Stimulated activated CD8-positive, alpha-beta memory T cell treated with anti-CD3 and anti-CD28 coated beads, Interleukin-4, amount 100 ng/mL, for 1 hour (primary cell): Measurements from ENCODE around the gene LHCGR.

Experiments used
- DNase-seq, 2 donors: peaks; one replicate each; pipeline ENCODE4 v3.0.0-alpha.2; 2020; ENCODE audit warnings: low read depth in 2 of 2, low spot score in 1 of 2

LHCGR gene

GRCh38 chr2:48755473-48755872 lies at the start of gene LHCGR:
Gene LHCGR (minus strand): TSS chr2:48755724. CDS start chr2:48755671, 53 bp downstream.
- DNase-seq: no peak

GRCh38 chr2:48799601-48800000 lies 44.1 kb upstream of the LHCGR start:
- DNase-seq: no peak

GRCh38 chr2:48795065-48795464 lies 39.5 kb upstream of the LHCGR start:
- DNase-seq: no peak

- DNase-seq: no peak
Observed at GRCh38 chr2:48793671-48794070, 38.1 kb upstream of the LHCGR start.

GRCh38 chr2:48792030-48792429 lies 36.5 kb upstream of the LHCGR start:
- DNase-seq: no peak

GRCh38 chr2:48790407-48791170 lies 35.1 kb upstream of the LHCGR start:
- DNase-seq: no peak

- DNase-seq: no peak
Observed at GRCh38 chr2:48787580-48787979, 32.1 kb upstream of the LHCGR start.

- no peak for DNase-seq
Observed at GRCh38 chr2:48781366-48781765, 25.8 kb upstream of the LHCGR start.

GRCh38 chr2:48779019-48779716 lies 23.6 kb upstream of the LHCGR start:
- DNase-seq: no peak

- DNase-seq: no peak
Observed at GRCh38 chr2:48774251-48774650, 18.7 kb upstream of the LHCGR start.

- no peak for DNase-seq
Observed at GRCh38 chr2:48771241-48772014, 15.9 kb upstream of the LHCGR start.

- no peak for DNase-seq
Observed at GRCh38 chr2:48770181-48770580, 14.7 kb upstream of the LHCGR start.

GRCh38 chr2:48768669-48769068 lies 13.1 kb upstream of the LHCGR start:
- DNase-seq: no peak

GRCh38 chr2:48767330-48767729 lies 11.8 kb upstream of the LHCGR start:
- DNase-seq: no peak

GRCh38 chr2:48760826-48761225 lies 5.3 kb upstream of the LHCGR start:
- no peak for DNase-seq

- no peak for DNase-seq
Observed at GRCh38 chr2:48759682-48760081, 4.2 kb upstream of the LHCGR start.

GRCh38 chr2:48756289-48756688 lies 765 bp upstream of the LHCGR start:
- DNase-seq: no peak

- DNase-seq: no peak
Observed at GRCh38 chr2:48754874-48755273, 650 bp downstream of the LHCGR start.

GRCh38 chr2:48753228-48753627 lies 2.3 kb downstream of the LHCGR start:
- no peak for DNase-seq

GRCh38 chr2:48750128-48750739 lies 5.3 kb downstream of the LHCGR start:
- DNase-seq: no peak

- no peak for DNase-seq
Observed at GRCh38 chr2:48749291-48750127, 6.0 kb downstream of the LHCGR start.
